Stromal cell of bone marrow (primary cell): ENCODE results near the gene MYEF2.

Experiments used
- DNase-seq: peaks from one replicate; pipeline ENCODE4 v3.0.0-alpha.2; 2012; ENCODE audit warnings: low read depth

MYEF2 gene, protein sequence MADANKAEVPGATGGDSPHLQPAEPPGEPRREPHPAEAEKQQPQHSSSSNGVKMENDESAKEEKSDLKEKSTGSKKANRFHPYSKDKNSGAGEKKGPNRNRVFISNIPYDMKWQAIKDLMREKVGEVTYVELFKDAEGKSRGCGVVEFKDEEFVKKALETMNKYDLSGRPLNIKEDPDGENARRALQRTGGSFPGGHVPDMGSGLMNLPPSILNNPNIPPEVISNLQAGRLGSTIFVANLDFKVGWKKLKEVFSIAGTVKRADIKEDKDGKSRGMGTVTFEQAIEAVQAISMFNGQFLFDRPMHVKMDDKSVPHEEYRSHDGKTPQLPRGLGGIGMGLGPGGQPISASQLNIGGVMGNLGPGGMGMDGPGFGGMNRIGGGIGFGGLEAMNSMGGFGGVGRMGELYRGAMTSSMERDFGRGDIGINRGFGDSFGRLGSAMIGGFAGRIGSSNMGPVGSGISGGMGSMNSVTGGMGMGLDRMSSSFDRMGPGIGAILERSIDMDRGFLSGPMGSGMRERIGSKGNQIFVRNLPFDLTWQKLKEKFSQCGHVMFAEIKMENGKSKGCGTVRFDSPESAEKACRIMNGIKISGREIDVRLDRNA

DNA sequence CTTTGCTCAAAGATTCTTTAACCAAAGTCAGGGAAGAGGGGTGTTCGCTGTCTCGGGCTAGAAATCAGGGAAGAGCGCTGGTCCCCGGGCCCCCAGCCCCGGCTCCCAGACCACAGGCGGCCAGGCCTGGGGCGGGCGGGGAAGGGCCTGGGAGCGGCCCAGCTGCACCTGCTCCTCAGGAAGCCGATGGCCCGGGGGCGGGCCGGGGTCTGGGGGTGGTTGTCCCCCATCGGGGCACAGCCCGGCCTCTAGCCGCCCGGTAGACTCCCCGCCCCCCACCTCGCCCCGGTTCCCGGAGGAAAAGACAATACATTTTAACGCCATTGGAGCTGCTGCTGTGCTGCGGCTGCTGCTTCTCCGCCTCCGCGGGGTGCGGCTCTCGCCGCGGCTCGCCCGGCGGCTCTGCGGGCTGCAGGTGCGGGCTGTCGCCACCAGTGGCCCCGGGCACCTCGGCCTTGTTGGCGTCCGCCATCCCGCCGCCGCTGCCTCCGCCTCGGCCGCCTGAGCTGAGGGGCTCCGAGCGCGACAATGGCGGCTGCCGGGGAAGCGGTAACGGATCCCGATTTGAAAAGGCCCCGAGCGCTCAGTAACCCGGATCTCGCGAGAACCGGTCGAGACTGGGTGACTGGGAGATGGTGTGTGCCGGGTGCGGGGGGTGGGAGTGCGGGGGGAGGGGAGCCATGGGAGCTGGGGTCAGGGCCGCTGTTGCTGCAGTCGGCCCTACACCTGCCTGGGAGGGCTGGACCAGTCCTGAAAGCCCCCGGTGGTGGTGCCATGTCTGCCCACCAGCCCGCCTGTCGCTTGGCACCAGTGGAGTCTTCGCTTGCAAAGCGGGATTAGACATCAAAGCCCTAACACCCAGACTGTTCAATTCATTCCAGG lies at the start of gene MYEF2:
Gene MYEF2, minus strand, starts transcription at position 530 of the 882 bp plus-strand sequence. Its CDS starts 58 bp downstream, at position 472.
- DNase-seq, result peak; percentile 27

DNA sequence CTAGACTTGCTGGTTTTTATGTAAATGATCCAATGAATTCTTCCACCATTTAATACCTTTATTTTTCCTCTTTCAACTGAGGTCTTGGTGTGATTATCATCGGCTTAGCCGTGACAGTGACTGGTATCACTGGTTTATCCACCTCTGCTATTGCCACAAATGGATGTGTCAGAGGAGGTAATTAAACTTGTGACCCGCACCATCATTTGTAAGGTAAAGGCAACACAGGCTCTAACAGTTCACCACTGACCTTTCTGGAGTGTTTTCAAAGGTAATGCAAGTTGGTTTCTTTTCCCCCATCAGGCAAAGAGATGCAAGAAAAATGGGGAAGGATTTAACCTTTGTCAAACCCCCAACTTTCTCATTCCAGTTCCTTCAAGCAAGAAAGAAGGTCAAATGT lies 47.7 kb upstream of the MYEF2 start:
- no peak for DNase-seq

DNA sequence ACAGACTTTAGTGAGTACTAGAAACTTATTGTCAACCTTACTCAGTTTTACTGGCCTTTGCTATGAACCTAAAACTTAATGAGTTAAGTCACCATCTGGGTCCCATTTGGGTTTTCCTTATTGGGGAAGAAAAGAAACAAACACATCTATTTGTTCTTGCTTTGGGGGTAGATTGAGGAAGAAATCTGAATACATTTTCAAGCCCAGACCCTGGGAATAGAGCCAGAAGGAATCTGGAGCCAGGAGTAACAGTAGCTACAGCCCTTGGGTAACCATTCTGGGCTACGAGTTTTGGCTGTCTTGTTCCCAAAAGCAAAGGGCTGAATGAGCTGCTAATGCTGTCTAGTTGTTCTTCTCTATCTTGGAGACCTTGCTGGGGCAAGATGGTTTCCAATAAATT lies 44.5 kb upstream of the MYEF2 start:
- DNase-seq, result peak; percentile 3

DNA sequence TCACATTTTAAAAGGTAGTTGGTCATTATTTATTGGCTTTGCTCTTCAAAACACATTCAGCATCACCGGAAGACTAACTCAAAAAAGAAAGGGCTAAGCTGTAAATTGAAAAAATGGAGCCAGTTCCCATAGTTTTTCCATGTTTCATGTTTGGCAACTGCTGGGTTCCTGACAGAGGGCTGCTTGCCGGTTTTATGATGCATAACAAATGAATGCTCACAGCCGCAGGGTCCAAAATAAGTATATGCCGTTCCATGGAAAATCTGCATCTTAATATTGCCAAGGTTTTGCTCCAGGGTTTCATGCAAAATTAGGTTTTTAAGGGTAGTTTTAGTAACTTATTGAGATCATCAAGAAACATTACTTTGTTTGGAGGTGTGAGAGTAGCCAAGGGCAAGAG lies 43.8 kb upstream of the MYEF2 start:
- DNase-seq, result peak; percentile 45

DNA sequence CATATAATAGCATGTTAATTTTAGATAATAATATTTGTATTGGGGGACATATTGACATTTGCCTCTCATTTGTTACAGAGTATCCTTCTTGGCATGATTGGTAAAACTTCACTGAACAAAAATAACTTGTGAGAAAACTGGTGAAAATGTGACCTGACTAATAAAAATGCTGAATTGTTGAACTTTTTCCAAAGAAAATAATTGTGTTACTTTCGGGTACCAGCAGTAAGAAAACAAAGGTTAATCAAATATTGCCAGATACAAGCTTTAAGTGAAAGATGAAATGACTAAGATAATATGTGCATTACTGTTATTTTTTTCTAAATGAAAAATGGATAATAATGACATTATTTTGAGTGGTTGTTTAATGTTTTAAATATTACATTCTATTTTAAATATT lies 43.2 kb upstream of the MYEF2 start:
- no peak for DNase-seq

DNA sequence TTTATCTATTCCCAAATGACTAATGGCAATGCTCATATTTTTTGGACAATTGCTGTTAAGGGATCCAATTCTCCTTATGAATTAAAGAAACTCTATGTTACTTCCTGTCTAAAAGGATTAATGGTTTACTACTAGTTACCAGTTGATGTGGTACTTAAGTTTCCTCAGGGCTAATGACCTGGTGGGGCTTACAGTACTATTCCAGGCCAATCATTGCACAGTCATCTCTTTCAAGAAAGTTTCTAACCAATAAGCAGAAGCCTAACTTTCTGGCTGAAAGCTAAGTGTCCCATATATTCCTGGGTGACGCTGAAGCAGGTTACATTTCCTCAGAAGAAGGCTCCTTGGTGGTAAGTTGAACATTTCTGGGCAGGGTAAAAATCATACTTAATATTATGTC lies 27.9 kb upstream of the MYEF2 start, which contains the start of gene SLC12A1:
Gene SLC12A1, plus strand, starts transcription at position 322 of the 400 bp plus-strand sequence. CDS start 1,418 bp downstream, outside the sequence.
- DNase-seq, result no peak

DNA sequence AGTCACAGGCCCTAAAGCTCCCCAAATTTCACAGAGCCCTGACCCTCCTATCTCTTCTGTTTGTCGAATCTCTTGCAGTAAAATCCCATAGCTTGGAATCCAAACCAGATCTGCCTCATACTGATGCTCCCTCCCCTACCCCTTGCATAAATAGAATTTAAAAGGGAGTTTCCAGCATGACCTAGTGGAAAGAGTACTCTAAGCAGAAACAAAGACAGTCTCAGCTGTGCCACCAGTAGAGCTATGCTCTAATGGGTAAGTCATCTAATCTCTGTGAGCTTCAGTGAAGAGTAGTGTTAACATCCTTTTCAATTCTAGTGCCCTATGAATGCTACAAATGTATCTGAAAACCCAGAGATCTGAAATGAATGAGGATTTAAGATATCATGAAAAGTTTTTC lies 24.0 kb upstream of the MYEF2 start:
- DNase-seq, result no peak

DNA sequence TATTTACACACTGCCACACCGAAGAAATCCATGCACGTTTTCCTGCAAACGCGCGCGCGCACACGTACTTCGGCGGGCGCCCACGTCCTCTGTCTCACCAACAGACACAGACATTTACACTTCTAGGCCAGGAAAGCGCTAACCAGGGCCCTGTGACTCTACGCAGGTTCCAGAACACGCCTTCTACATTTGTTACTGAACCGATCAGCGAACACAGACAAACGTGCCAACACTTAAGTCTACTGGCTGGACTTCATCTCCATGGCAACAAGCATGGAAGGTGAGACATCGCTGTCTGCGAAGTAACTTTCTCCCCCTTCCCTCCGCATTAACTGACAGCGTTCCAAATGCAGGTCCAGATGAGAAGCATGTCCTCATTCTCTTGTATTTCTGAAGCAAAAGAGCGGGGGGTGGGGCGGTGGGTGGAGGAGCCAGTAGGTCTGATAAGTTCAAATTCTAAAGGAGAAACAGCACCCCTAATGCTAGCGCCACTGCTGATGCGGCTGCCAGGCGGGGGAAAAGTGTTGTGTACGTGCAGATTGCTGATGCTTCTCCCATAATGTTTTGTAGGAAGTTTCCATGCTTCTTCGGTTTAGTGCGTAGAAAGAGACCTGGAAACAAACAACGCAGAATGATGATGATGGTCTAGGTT lies 13.6 kb upstream of the MYEF2 start, which contains the start of gene CTXN2:
Gene CTXN2, plus strand, starts transcription at position 92 of the 652 bp plus-strand sequence. CDS start 9,636 bp downstream, outside the sequence.
- DNase-seq, result no peak

DNA sequence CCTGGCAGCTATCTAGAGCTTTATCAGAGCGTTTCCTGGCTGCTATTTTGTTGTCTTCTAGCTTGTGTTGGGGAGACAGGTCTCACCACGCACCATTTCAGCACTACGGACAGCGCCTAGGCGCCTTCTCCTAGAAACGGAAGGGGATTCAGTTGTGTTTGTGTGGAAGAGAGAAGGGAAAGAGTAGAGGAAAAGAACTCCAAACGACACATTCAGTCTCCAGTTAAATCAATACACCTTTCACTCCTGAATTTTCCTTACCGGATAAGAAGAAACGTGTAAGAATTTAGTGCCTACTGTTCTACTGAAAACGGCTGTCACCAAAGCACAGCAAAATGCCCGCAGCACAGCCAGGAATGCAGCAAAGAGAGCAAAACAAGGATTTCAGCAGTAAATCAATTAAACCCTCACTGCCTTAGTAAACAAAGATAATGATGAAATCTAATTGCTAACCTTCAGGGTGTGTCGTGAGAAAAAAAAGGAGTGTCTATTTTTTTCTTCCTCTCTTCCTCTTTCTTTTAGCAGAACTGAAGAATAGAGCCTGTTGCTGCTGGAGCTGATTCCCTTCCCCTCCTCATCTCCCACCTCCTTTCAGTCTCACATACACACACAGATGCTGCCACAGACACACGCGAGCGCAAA lies 13.0 kb upstream of the MYEF2 start:
- peak; percentile 53 for DNase-seq

DNA sequence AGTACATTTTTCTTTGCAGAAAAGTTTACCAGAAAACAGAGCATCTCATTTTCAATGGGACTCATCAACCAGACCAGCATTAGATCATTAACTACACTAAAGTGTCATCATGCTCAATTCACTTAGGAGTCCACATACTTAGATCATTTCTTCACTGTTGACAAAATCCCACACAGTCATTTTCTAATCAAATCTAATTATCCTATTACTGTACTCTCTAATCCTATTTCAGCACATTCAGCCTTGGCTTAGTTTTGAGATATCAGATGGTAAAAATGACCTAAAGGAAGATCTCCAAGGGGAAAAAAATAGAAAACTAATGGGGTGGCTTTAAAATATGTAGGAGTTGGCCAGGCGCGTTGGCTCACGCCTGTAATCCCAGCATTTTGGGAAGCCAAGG lies 8.2 kb upstream of the MYEF2 start:
- no peak for DNase-seq

DNA sequence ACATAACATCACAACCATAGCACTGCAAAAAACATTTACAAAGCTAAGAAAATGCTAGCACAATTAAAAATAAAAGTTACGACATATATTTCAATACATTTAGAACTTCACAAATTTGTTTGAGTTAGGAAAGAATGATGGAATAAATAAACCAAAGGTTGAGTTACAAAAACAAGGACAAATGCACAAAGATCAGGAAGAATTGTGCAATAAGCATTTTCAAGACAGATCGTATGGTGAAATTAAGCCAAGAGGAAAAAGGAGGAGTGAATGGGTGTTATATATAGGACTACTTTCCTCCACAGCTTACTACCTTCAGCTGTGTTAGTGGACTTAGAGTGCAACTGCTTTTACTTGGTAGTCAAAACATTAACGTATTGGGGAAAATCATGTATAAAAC lies 7.4 kb upstream of the MYEF2 start:
- DNase-seq, result no peak

DNA sequence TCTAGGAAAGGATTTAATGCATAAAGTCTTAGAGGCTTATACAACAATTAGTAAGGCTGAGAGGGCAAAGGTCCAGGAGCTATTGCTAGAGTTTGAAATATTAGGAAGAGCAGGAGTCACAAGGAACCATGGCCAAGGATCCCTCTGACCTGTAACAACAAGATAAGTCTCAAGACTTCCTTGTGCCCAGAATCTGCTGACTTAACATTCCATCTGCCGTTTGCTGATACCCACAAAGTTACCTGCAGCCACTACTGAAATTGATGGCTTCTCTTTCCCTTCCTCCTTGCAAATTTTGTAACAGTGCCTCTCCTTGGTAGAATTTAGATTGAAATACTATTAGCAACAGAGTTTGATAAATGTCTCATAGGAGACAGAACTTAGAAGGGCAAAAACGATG lies 4.7 kb upstream of the MYEF2 start:
- no peak for DNase-seq

DNA sequence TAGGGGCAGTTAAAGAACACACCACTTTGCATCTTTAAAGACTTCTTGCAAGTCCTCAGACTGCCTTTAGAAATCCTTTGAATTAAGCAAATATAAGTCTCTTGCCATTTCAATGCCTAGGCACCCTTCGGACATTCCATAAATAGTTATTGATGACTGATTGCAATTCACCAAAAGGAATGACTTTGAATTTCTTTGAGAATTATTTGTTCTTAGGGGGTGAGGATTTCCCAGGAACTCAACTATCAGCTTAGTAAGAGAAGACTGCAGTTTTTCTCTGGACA lies 495 bp upstream of the MYEF2 start:
- DNase-seq, result no peak

DNA sequence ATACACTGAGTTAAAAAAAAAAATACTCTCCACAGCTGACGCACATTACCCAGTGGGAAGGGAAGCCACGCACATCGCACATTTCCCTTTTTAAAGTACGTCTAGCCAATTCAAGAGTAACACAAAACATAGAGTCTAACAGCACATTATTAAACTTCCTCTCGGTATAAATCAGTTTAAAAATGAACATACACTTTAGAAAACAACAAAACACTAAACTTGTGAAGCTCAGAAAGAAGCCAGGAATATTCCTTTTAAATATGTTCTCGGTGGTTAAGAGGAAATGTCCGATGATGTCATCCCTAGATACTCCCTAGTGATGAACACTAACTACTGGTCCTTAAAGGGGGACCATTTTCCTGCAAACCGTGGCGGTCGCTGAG lies 721 bp downstream of the MYEF2 start:
- peak; percentile 32 for DNase-seq

DNA sequence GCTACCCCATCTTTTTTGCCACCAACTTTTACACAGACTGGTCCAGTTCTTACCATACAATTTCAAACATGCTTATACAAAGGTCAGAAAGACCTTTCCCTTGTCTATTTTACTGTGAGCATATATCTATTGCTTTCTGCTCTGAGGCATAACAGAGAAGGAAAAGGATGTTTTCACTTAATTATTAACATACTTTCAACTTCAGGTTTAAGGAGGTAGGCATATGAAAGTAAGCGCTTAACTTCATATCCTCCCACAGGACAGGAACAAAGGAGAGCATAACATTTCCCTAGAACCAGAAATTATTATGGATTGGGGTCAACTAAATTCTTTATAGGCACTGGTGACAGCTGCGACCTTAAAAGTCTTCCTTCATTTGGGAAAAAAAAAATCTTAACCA lies 1.1 kb downstream of the MYEF2 start:
- DNase-seq, result no peak

DNA sequence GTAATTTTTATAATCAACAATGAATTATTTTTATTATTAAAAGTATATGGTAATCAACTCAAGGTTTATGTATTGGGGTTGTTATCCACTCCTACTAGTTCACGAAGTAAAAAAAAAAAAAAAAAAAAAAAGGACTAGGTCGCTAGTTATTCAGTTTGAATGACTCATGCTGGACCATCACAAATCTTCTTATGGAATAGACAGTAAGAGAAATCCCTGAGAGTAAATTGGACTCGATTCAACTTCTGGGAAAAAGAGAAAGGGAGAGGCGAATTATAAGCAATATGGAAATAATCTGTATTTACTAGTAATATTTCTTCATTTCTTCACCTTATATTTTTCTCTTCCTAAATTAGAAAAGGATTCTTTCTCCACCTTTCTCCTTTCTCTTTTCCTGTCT lies 2.0 kb downstream of the MYEF2 start:
- DNase-seq, result no peak

DNA sequence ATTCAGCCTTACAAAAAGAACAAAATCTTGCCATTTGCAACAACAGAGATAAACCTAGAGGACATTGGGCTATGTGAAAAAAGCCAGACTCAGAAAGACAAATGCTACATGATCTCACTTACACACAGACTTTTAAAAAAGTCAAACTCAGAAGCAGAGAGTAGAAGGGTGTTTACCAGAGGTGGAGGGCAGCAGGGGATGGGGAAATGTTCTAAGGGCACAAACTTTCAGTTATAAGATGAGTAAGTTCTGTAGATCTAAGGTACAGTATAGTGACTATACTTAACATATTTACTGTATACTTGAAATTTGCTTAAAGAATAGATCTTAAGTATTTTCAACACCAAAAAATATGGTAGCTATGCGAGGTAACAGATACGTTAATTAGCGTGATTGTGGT lies 3.0 kb downstream of the MYEF2 start:
- DNase-seq, result no peak

DNA sequence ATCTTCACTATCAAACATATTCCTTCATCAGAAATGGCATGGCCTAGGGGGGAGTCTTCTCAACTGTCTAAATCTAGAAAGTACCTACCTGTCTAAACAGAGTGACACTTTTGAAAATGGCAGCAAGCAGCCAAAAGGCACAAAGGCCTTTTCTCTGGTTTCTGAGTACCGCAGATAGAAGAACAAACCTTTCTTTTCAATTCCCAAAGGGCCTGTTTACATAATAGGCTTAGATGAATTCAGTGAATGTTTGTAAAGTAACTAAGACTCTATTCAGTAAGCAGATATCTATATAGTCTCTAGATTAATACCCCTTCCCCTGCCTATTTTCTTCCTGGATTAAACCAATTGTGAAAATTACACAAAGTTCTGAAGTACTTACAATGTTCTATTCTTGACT lies 7.1 kb downstream of the MYEF2 start:
- no peak for DNase-seq

DNA sequence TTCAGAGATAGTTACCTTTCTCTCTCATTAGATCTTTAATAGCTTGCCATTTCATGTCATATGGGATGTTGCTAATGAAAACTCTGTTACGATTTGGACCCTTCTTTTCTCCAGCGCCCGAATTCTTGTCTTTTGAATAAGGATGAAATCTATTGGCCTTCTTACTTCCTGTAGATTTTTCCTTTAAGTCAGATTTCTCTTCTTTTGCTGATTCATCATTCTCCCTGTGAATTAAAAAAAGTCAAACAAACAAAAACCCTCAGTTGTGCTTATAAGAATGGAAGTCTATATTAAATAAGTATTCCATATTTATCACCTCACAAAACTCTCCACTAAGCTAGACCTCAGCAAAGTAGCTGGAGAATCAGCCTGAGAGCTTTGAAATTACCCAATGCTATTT lies 9.5 kb downstream of the MYEF2 start:
- DNase-seq, result no peak

DNA sequence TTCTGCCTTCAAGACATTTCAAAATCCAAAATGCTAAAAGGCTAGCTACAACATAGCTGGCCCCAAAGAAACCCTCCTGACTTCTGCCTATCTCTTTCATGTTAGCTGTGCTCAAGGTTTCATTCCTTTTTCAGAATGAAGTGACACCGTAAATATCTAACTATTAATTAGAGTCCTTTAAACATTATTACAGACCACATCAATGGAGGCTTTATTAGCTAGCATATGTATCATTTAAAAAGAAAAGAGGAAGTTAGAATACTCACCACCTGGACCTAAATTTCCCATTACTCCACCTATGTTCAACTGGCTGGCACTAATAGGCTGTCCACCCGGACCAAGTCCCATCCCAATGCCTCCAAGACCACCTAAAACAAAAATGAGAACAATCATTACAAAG lies 24.6 kb downstream of the MYEF2 start:
- no peak for DNase-seq

DNA sequence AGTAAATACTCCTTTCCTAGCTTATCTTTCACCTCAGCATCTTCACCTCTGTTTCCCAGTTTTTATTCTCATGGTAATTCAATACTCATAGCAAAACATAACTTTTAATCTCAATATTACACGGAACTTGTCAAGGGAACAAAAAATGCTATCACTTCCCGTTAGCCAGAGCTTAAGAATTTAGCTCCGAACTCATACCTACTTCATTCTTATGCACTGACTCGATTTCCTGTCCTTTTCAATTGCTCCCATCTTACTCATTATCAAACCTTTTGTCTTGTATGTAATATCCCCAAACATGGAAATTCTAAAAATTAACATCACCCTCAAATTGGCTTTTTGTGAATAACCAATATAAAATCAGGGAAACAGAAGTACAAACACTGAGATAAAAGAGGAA lies 28.2 kb downstream of the MYEF2 start:
- DNase-seq, result no peak

DNA sequence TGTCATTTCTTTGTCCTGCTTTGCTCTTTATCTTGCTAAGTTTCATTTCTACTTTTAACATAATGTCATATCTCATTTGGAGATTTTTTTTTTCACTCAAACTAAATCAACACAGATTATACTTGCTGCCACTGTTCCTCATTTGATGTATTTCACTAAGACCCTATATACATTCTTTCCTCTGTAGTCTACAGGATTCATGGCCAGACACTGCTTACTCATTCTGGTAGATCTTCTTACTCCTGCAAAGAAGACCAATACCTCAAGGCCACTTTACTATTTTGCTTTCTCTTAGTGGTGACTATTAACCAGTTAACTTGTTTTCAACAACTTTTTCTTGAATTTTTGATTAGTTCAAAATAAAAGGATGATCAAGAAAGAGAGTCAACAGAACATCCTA lies 30.7 kb downstream of the MYEF2 start:
- no peak for DNase-seq
